Calu3 (cell line): ENCODE results near the gene PLSCR1. TPM values are rescaled to one million over a fixed set of nuclear protein-coding genes. Genes with fewer than 3 reads are reported as not detected.

Experiments used
- BruUV-seq: library from RNA; stranded (reverse); fragments of 400-500 nt; replicated peaks from 2 replicates; lab custom pipeline; 2021; lab: Mats Ljungman, UMichigan
- CTCF ChIA-PET: fragments of 300-600 bp; sonication (Branson Sonifier 250); formaldehyde crosslinking; loops from one replicate; lab custom pipeline; 2022; ENCODE audit warnings: antibody characterized with exemption; lab: Charles Lee
- DNase-seq: peaks from one replicate; pipeline ENCODE4 v3.0.0; 2022
- H3K27ac Mint-ChIP-seq: one replicate; pipeline ENCODE4 v1.8.0; 2022; ENCODE audit warnings: mixed read lengths; ENCODE audit not compliant: unreplicated experiment
- H3K27me3 Mint-ChIP-seq: one replicate; pipeline ENCODE4 v1.8.0; 2022; ENCODE audit warnings: mixed read lengths; ENCODE audit not compliant: unreplicated experiment
- H3K36me3 Mint-ChIP-seq: one replicate; pipeline ENCODE4 v1.8.0; 2022; ENCODE audit warnings: mild to moderate bottlenecking, moderate library complexity, mixed read lengths; ENCODE audit not compliant: insufficient read depth, unreplicated experiment
- H3K4me1 Mint-ChIP-seq: one replicate; pipeline ENCODE4 v1.8.0; 2022; ENCODE audit warnings: mild to moderate bottlenecking, low read depth, mixed read lengths; ENCODE audit not compliant: unreplicated experiment
- H3K4me3 Mint-ChIP-seq: one replicate; pipeline ENCODE4 v1.8.0; 2022; ENCODE audit warnings: mild to moderate bottlenecking, low read depth, moderate library complexity, mixed read lengths; ENCODE audit not compliant: unreplicated experiment
- H3K9me3 Mint-ChIP-seq: one replicate; pipeline ENCODE4 v1.8.0; 2022; ENCODE audit warnings: low read depth, mixed read lengths; ENCODE audit not compliant: unreplicated experiment
- CTCF ChIP-seq: fragments of 200-600 bp; IDR thresholded peaks from one replicate; pipeline ENCODE4 v1.8.0; 2022; ENCODE audit warnings: antibody characterized with exemption; ENCODE audit not compliant: unreplicated experiment
- intact Hi-C: fragments of 100-400 bp; cut with micrococcal nuclease; formaldehyde crosslinking; loops from one replicate; pipeline ENCODE4 v1.10.0; 2022; ENCODE audit not compliant: unreplicated experiment
- total RNA-seq: library from RNA; stranded (reverse); gene quantifications from 2 replicates; pipeline ENCODE4 v1.2.3, GENCODE V29; 2022

Gene PLSCR1
- total RNA-seq, 1 experiment from 2014 or later = 887 TPM

GRCh38 chr3:146517684-146518435 lies 26.5 kb downstream of the PLSCR1 start:
- peaks cover 84% of the 10 kb centered on the region for H3K4me1 Mint-ChIP-seq
- no peaks in the 10 kb centered on the region for H3K9me3 Mint-ChIP-seq
- TF ChIP-seq CTCF = no peak
- CTCF ChIA-PET = interaction anchor here (1.1 kb wide), 1 partner anchor 14 kb away, joined by 3 read pairs; no protein-coding TSS in a partner anchor
- peak overlapping the region; percentile 8 for H3K4me3 Mint-ChIP-seq
- BruUV-seq = no TSS peak
- no peaks in the 10 kb centered on the region for H3K27me3 Mint-ChIP-seq
- peak overlapping the region; percentile 70 for H3K27ac Mint-ChIP-seq
- peaks cover 89% of the 10 kb centered on the region for H3K36me3 Mint-ChIP-seq
- intact Hi-C loops = loop anchor here (2.0 kb wide), 1 partner anchor 23 kb away; no protein-coding TSS in a partner anchor
- DNase-seq = no peak

GRCh38 chr3:146513386-146514051 lies 30.9 kb downstream of the PLSCR1 start:
- no TSS peak for BruUV-seq
- DNase-seq = no peak

GRCh38 chr3:146511402-146512134 lies 32.8 kb downstream of the PLSCR1 start:
- Mint-ChIP-seq H3K27ac (peak overlapping the region; percentile 100), H3K4me1 (peaks cover 90% of the 10 kb centered on the region), H3K36me3 (peaks cover 88% of the 10 kb centered on the region), H3K9me3 (peaks cover 4% of the 10 kb centered on the region), H3K4me3 (peak overlapping the region; percentile 52), H3K27me3 (no peaks in the 10 kb centered on the region)
- CTCF ChIA-PET = interaction anchor here (0.5 to 1.3 kb wide), 7 partner anchors 29 to 510 kb away, joined by 3 to 6 read pairs (median 3); no protein-coding TSS in a partner anchor
- TF ChIP-seq CTCF = no peak
- intact Hi-C loops = loop anchor here (1.0 kb wide), 1 partner anchor 33 kb away; the partner anchor contains the start of gene PLSCR1
- DNase-seq = peak; percentile 59
- BruUV-seq = no TSS peak

More at GRCh38 chr3:146513386-146514051, 30.9 kb downstream of the PLSCR1 start:
- intact Hi-C loops = no loop called here
- peak overlapping the region; percentile 100 for H3K27ac Mint-ChIP-seq
- H3K27me3 Mint-ChIP-seq = no peaks in the 10 kb centered on the region
- no peak for TF ChIP-seq CTCF
- peak overlapping the region; percentile 4 for H3K4me3 Mint-ChIP-seq
- no peaks in the 10 kb centered on the region for H3K9me3 Mint-ChIP-seq
- peaks cover 88% of the 10 kb centered on the region for H3K4me1 Mint-ChIP-seq
- peaks cover 87% of the 10 kb centered on the region for H3K36me3 Mint-ChIP-seq
- CTCF ChIA-PET = interaction anchor here (0.6 to 1.9 kb wide), 4 partner anchors 9 to 964 kb away, joined by 3 to 5 read pairs (median 4); no protein-coding TSS in a partner anchor
